Umbilical cord (tissue), 2 donors: ENCODE data around the gene ALG11. TPM values are rescaled to one million over a fixed set of nuclear protein-coding genes. Genes with fewer than 3 reads are reported as not detected.
"Not testable (repeated sequence)": the region's sequence is repeated elsewhere in the genome, so short reads cannot be mapped to it uniquely, and the experiment has no call there.

ENCODE experiments used
- DNase-seq: peaks from one replicate; pipeline ENCODE4 v3.0.0-alpha.2; 2015; ENCODE audit warnings: low spot score
- total RNA-seq: library from RNA; depleted of rRNA; stranded (reverse); fragments of >200 nt; gene quantifications from one replicate; pipeline ENCODE4 v1.2.3, GENCODE V29; 2014; ENCODE audit warnings: low replicate concordance; ENCODE audit not compliant: insufficient read depth

ALG11 gene
- total RNA-seq, 1 donor from 2014 or later, result 59.5 TPM

GRCh38 chr13:52027832-52028231, 15.6 kb downstream of the ALG11 start:
- no peak for DNase-seq

GRCh38 chr13:52029569-52029968, 17.4 kb downstream of the ALG11 start:
- DNase-seq, result no peak

- DNase-seq, result not testable (repeated sequence)
These were observed 18.2 kb downstream of the ALG11 start for GRCh38 chr13:52030401-52030800.

GRCh38 chr13:52033039-52033438, 20.8 kb downstream of the ALG11 start:
- DNase-seq, result no peak

- no peak for DNase-seq
These were observed 22.5 kb downstream of the ALG11 start for GRCh38 chr13:52034616-52035226.

- DNase-seq, result no peak
These were observed 23.8 kb downstream of the ALG11 start for GRCh38 chr13:52036037-52036436.

GRCh38 chr13:52043675-52044074, 31.5 kb downstream of the ALG11 start:
- no peak for DNase-seq

- no peak for DNase-seq
These were observed 35.3 kb downstream of the ALG11 start for GRCh38 chr13:52047463-52047862.

- no peak for DNase-seq
These were observed 36.3 kb downstream of the ALG11 start for GRCh38 chr13:52048516-52048915.

GRCh38 chr13:52051400-52051799, 39.2 kb downstream of the ALG11 start:
- peak; percentile 48 for DNase-seq

GRCh38 chr13:52053460-52053859, 41.3 kb downstream of the ALG11 start:
- DNase-seq, result peak; percentile 98

GRCh38 chr13:52061064-52061463, 48.9 kb downstream of the ALG11 start:
- not testable (repeated sequence) for DNase-seq

GRCh38 chr13:52061587-52061986, 49.4 kb downstream of the ALG11 start:
- DNase-seq, result peak; percentile 69

GRCh38 chr13:52067237-52067636, 55.0 kb downstream of the ALG11 start:
- DNase-seq, result no peak

GRCh38 chr13:52070929-52071523, 58.8 kb downstream of the ALG11 start:
- DNase-seq, result no peak

Other genes starting within 250 kb of the ALG11 start
- 3.4 TPM for gene DHRS12, start 208.2 kb upstream of the ALG11 start, total RNA-seq
- gene TMEM272, start 167.2 kb upstream of the ALG11 start, total RNA-seq, result not detected
- 2.2 TPM for gene CCDC70, start 150.4 kb upstream of the ALG11 start, total RNA-seq
- gene ATP7B, start 948 bp upstream of the ALG11 start, total RNA-seq, result 18.3 TPM
- 23.6 TPM for gene UTP14C, start 12.3 kb downstream of the ALG11 start, total RNA-seq
- 13.2 TPM for gene NEK5, start 116.7 kb downstream of the ALG11 start, total RNA-seq
- gene NEK3, start 147.2 kb downstream of the ALG11 start, total RNA-seq, result 13.7 TPM